Nephron (organoid): ENCODE results near the gene NDRG2.

Source experiments
- H3K27ac Mint-ChIP-seq, 3 experiments: 2 replicates each; pipeline ENCODE4 v1.8.0; 2020; ENCODE audit warnings: mixed read lengths in 3 of 3, mild to moderate bottlenecking in 2 of 3, moderate library complexity in 1 of 3
- H3K27me3 Mint-ChIP-seq: 2 replicates; pipeline ENCODE4 v1.8.0; 2021; ENCODE audit warnings: low read depth, mild to moderate bottlenecking, moderate library complexity, mixed read lengths
- H3K36me3 Mint-ChIP-seq: 2 replicates; pipeline ENCODE4 v1.8.0; 2020; ENCODE audit warnings: low read depth, mixed read lengths
- H3K4me1 Mint-ChIP-seq: 2 replicates; pipeline ENCODE4 v1.8.0; 2020; ENCODE audit warnings: mixed read lengths
- H3K4me3 Mint-ChIP-seq, 3 experiments: 2 replicates each; pipeline ENCODE4 v1.8.0; 2020; ENCODE audit warnings: mild to moderate bottlenecking in 3 of 3, mixed read lengths in 3 of 3, moderate library complexity in 2 of 3
- H3K9me3 Mint-ChIP-seq: 2 replicates; pipeline ENCODE4 v1.8.0; 2020; ENCODE audit warnings: mixed read lengths
- TF ChIP-seq, protein P1 (sequence below), 3 experiments: fragments of 200-600 bp; sonication (generic); IDR thresholded peaks; one replicate each; pipeline ENCODE4 v1.5.0; 2021; ENCODE audit warnings: antibody characterized with exemption in 3 of 3; ENCODE audit not compliant: unreplicated experiment in 3 of 3

The NDRG2 gene

DNA sequence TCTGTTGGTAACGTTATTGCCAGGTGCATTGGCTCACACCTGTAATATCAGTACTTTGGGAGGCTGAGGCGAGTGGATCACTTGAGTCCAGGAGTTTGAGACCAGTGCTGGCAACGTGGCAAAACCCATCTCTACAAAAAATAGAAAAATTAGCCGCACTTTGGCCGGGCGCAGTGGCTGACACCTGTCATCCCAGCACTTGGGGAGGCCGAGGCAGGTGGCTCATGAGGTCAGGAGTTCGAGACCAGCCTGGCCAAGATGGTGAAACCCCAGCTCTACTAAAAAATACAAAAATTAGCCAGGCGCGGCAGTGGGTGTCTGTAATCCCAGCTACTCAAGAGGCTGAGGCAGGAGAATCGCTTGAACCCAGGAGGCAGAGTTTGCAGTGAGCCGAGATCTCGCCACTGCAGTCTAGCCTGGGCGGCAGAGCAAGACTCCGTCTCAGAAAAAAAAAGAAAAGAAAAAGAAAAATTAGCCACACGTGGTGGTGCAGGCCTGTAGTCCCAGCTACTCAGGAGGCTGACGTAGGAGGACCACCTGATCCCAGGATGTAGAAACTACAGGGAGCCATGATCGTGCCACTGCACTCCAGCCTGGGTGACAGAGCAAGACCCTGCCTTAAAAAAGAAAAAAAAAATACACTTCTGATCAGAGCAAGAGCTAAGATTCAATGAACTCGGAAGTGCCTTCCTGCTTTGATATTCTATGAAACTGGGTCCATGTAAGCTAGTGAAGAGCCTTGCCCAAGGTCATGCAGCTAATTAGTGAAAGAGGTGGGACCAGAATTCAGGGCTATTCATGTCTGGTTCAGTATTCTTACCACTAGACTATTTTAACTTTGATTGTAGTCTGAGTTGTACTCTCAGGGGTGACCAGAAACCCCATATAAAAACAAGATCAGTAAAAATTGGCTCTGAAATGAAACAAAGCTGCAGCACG is 28.6 kb upstream of the NDRG2 start:
- no peaks in the 10 kb centered on the region for H3K9me3 Mint-ChIP-seq
- peaks cover 15% of the 10 kb centered on the region for H3K4me1 Mint-ChIP-seq
- no peak overlapping the region for H3K4me3 Mint-ChIP-seq
- peak overlapping the region; percentile 59 to 82 (median 71) for H3K27ac Mint-ChIP-seq
- no peaks in the 10 kb centered on the region for H3K36me3 Mint-ChIP-seq
- no peaks in the 10 kb centered on the region for H3K27me3 Mint-ChIP-seq
- TF ChIP-seq, protein P1, sequence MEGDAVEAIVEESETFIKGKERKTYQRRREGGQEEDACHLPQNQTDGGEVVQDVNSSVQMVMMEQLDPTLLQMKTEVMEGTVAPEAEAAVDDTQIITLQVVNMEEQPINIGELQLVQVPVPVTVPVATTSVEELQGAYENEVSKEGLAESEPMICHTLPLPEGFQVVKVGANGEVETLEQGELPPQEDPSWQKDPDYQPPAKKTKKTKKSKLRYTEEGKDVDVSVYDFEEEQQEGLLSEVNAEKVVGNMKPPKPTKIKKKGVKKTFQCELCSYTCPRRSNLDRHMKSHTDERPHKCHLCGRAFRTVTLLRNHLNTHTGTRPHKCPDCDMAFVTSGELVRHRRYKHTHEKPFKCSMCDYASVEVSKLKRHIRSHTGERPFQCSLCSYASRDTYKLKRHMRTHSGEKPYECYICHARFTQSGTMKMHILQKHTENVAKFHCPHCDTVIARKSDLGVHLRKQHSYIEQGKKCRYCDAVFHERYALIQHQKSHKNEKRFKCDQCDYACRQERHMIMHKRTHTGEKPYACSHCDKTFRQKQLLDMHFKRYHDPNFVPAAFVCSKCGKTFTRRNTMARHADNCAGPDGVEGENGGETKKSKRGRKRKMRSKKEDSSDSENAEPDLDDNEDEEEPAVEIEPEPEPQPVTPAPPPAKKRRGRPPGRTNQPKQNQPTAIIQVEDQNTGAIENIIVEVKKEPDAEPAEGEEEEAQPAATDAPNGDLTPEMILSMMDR (IDR thresholded peaks at IDR 0.05; ENCODE audit: unreplicated experiment in 3 of 3) = no peak

DNA sequence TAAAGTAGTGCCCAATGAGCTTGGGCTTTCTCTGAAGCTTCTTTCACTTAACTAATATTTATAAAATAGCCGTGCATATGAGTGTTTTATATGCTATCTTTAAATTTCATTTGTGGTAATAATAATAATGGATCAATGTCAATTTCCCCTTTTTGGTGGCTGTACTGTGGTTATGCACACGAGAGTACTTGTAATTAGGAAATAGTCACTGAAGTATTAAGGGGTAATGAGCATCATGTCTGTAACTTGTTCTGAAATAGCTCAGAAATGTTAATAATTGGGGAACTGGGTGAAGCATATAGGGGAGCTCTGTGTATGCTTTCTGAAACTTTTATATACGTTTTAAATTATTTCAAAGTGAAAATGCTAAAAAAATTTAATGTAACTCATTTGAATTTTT is 25.7 kb upstream of the NDRG2 start:
- Mint-ChIP-seq H3K4me1 (peaks cover 12% of the 10 kb centered on the region), H3K27ac (no peak overlapping the region), H3K27me3 (no peaks in the 10 kb centered on the region), H3K4me3 (no peak overlapping the region), H3K36me3 (no peaks in the 10 kb centered on the region), H3K9me3 (no peaks in the 10 kb centered on the region)
- TF ChIP-seq, protein P1 (IDR thresholded peaks at IDR 0.05; ENCODE audit: unreplicated experiment in 3 of 3) = no peak

DNA sequence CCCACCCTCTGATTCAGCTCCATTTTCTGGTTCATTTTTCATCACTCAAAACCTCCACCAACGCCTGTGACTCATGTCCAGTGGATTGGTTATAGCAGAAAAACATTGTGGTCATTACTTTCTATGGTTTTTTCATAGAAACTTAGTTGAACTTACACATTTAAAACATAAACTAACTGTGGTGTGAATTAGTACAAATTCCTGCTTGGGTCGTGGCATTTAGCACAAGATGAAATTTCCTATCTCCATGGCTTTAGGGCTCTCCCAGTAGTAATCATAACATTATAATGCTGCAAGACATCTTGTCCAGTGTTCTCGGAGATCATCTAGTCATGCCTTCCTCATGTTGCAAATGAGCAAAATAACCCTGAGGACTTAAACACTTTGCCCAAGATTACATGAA is 24.4 kb upstream of the NDRG2 start:
- no peak overlapping the region for H3K4me3 Mint-ChIP-seq
- H3K36me3 Mint-ChIP-seq = no peaks in the 10 kb centered on the region
- no peaks in the 10 kb centered on the region for H3K9me3 Mint-ChIP-seq
- no peak overlapping the region for H3K27ac Mint-ChIP-seq
- TF ChIP-seq, protein P1 (IDR thresholded peaks at IDR 0.05; ENCODE audit: unreplicated experiment in 3 of 3) = no peak
- H3K27me3 Mint-ChIP-seq = no peaks in the 10 kb centered on the region
- peaks cover 19% of the 10 kb centered on the region for H3K4me1 Mint-ChIP-seq

DNA sequence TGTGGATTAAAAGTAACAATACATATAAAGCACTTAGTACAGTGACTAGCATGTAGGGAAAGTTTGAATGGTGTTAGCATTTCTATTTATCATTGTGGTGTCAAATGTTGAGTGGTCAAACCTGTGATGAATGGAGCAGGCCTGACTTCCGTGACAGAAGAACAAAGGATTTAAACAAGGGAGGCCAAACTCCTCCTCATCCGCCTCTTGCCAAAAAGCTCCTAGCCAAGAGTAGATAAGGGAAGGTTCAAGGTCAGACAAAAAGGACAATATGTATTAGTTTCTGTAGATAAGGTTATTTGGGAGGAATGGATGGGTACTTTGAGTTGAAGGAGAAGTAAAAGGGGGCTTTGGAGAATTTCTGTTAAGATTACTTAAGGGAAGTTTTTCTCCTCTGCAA is 23.8 kb upstream of the NDRG2 start:
- TF ChIP-seq, protein P1 (IDR thresholded peaks at IDR 0.05; ENCODE audit: unreplicated experiment in 3 of 3) = no peak
- Mint-ChIP-seq H3K27ac (peak overlapping the region in 1 of 3 experiments; percentile 54), H3K9me3 (no peaks in the 10 kb centered on the region), H3K4me1 (peaks cover 16% of the 10 kb centered on the region), H3K4me3 (no peak overlapping the region), H3K36me3 (no peaks in the 10 kb centered on the region), H3K27me3 (no peaks in the 10 kb centered on the region)

DNA sequence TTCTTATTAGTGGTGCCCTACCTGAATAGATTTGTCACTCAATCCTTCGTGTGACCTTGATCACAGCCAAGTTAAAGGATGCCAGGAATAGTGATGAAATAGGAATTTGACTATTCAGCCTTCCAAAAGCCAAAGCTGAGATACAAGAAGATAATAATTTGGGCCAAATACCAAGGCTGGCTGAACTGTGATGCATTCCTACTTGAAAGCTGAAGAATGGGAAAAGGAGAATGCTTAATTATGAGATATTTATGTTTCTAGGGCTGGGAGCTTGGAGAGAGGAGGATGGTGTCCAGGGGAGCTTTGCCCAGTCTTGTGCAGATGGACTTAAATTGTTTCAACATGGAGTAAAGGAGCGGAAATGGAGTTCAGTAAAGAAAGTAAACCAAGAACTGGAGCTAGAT is 22.5 kb upstream of the NDRG2 start:
- no peak overlapping the region for H3K4me3 Mint-ChIP-seq
- H3K27ac Mint-ChIP-seq = peak overlapping the region in 1 of 3 experiments; percentile 23
- no peaks in the 10 kb centered on the region for H3K9me3 Mint-ChIP-seq
- H3K4me1 Mint-ChIP-seq = peaks cover 29% of the 10 kb centered on the region
- no peaks in the 10 kb centered on the region for H3K27me3 Mint-ChIP-seq
- TF ChIP-seq, protein P1 (IDR thresholded peaks at IDR 0.05; ENCODE audit: unreplicated experiment in 3 of 3) = no peak
- H3K36me3 Mint-ChIP-seq = no peaks in the 10 kb centered on the region
